HepG2 (cell line): Measurements from ENCODE around the gene MAPK10. TPM values are rescaled to one million over a fixed set of nuclear protein-coding genes. Genes with fewer than 3 reads are reported as not detected.

Experiments
- ATAC-seq: fragments of 200-7000 bp; cut with Tn5 transposase; 3 replicates; pipeline ENCODE4 v1.9.1; 2020; ENCODE audit warnings: mild to moderate bottlenecking, moderate library complexity
- BruUV-seq: library from RNA; stranded (reverse); fragments of 400-500 nt; replicated peaks from 2 replicates; lab custom pipeline; 2021; lab: Mats Ljungman, UMichigan
- CTCF ChIA-PET: fragments of 300-600 bp; formaldehyde crosslinking; extraction: SDS; loops from one replicate; lab custom pipeline; 2021; ENCODE audit warnings: low total read pairs, inconsistent platforms, low intra/inter-chr PET ratio; lab: Yijun Ruan, JAX
- POLR2A ChIA-PET: fragments of 350-600 bp; sonication (Branson Sonifier 250); formaldehyde crosslinking; loops from one replicate; lab custom pipeline; 2020; ENCODE audit warnings: antibody characterized with exemption, inconsistent platforms; lab: Yijun Ruan, JAX
- DNase-seq: peaks from one replicate; pipeline ENCODE4 v3.0.0-alpha.2; 2015; ENCODE audit warnings: low spot score
- FAIRE-seq: peaks from 3 replicates; lab custom pipeline; 2011; peaks lifted over from hg19 to GRCh38; lab: Jason Lieb, UNC
- H2AFZ ChIP-seq: one replicate; pipeline ENCODE4 v1.6.1; 2011; ENCODE audit warnings: low read length, inconsistent platforms
- H3K27ac ChIP-seq: fragments of 300-600 bp; 3 replicates; pipeline ENCODE4 v1.8.0; 2011; ENCODE audit warnings: mixed run types, mild to moderate bottlenecking, mixed read lengths, low read length, inconsistent platforms; ENCODE audit not compliant: insufficient read depth; ENCODE audit errors: extremely low read length
- H3K27me3 ChIP-seq, 2 experiments: fragments of 200-600 bp in 1 of 2; 2 replicates in 1 of 2; 3 replicates in 1 of 2; pipeline versions ENCODE4 v1.6.0 to v1.8.0; 2011; ENCODE audit warnings: low read length in 2 of 2, mild to moderate bottlenecking in 2 of 2, moderate library complexity in 2 of 2, inconsistent platforms in 1 of 2; ENCODE audit not compliant: insufficient read depth in 2 of 2, control insufficient read depth in 1 of 2
- H3K36me3 ChIP-seq, 2 experiments: fragments of 200-600 bp in 1 of 2; replicated peaks in 1 of 2; 2 replicates in 1 of 2; 3 replicates in 1 of 2; pipeline versions ENCODE4 v1.5.1 to v1.8.0; 2011; ENCODE audit warnings: low read length in 2 of 2, inconsistent platforms in 1 of 2; ENCODE audit not compliant: insufficient read depth in 2 of 2, control insufficient read depth in 1 of 2
- H3K4me1 ChIP-seq: 2 replicates; pipeline ENCODE4 v1.5.1; 2012; ENCODE audit warnings: low read length, inconsistent platforms; ENCODE audit not compliant: insufficient read depth
- H3K4me2 ChIP-seq: 2 replicates; pipeline ENCODE4 v1.6.0; 2011; ENCODE audit warnings: low read depth, low read length, inconsistent platforms
- H3K4me3 ChIP-seq, 3 experiments: fragments of 200-600 bp in 1 of 3; sonication (generic), shearing (Covaris generic) in 1 of 3; replicated peaks in 1 of 3; 2 replicates each; pipeline ENCODE4 v1.5.1; 2011 to 2016; ENCODE audit warnings: low read length in 3 of 3, inconsistent platforms in 2 of 3, low read depth in 2 of 3, mild to moderate bottlenecking in 2 of 3, control low read depth in 1 of 3, mixed read lengths in 1 of 3; ENCODE audit not compliant: insufficient read depth in 1 of 3
- H3K79me2 ChIP-seq: one replicate; pipeline ENCODE4 v1.6.1; 2011; ENCODE audit warnings: low read length, inconsistent platforms; ENCODE audit not compliant: insufficient read depth
- H3K9ac ChIP-seq: 2 replicates; pipeline ENCODE4 v1.6.0; 2011; ENCODE audit warnings: mild to moderate bottlenecking, low read depth, low read length, inconsistent platforms; ENCODE audit not compliant: insufficient read depth
- H3K9me3 ChIP-seq: 2 replicates; pipeline ENCODE4 v1.5.1; 2012; ENCODE audit warnings: mild to moderate bottlenecking, low read length
- H4K20me1 ChIP-seq: 2 replicates; pipeline ENCODE4 v1.6.0; 2011; ENCODE audit warnings: inconsistent platforms, mild to moderate bottlenecking, low read length, moderate library complexity; ENCODE audit not compliant: insufficient read depth
- DMAP1 ChIP-seq: IDR thresholded peaks from 2 replicates; pipeline ENCODE4 v1.6.1; 2016
- EZH2 ChIP-seq: conservative IDR thresholded peaks from 2 replicates; pipeline ENCODE4 v1.6.1; 2012; ENCODE audit warnings: mild to moderate bottlenecking, low read depth, low read length, moderate library complexity
- JUND ChIP-seq: sonication (generic); formaldehyde crosslinking; IDR thresholded peaks from 2 replicates; pipeline ENCODE4 v1.8.0; 2022; ENCODE audit warnings: mild to moderate bottlenecking, missing genetic modification reagents
- KAT2B ChIP-seq: fragments of 150-350 bp; IDR thresholded peaks from 2 replicates; pipeline ENCODE4 v1.6.1; 2014; ENCODE audit warnings: low read depth, low read length, borderline replicate concordance
- MAF1 ChIP-seq: sonication (generic); formaldehyde crosslinking; IDR thresholded peaks from 2 replicates; pipeline ENCODE4 v1.5.0; 2020; ENCODE audit warnings: missing genetic modification reagents, borderline replicate concordance
- ZFAT ChIP-seq: sonication (generic); formaldehyde crosslinking; conservative IDR thresholded peaks from 2 replicates; pipeline ENCODE4 v1.8.1; 2023; ENCODE audit warnings: missing genetic modification reagents, inconsistent platforms
- ZNF121 ChIP-seq: sonication (generic); formaldehyde crosslinking; IDR thresholded peaks from 2 replicates; pipeline ENCODE4 v1.5.0; 2020; ENCODE audit warnings: mild to moderate bottlenecking, missing genetic modification reagents
- ZNF17 ChIP-seq: sonication (generic); formaldehyde crosslinking; IDR thresholded peaks from 2 replicates; pipeline ENCODE4 v1.5.0; 2020; ENCODE audit warnings: mild to moderate bottlenecking, missing genetic modification reagents
- ZNF331 ChIP-seq: sonication (generic); formaldehyde crosslinking; IDR thresholded peaks from 2 replicates; pipeline ENCODE4 v1.4.0; 2020; ENCODE audit warnings: missing genetic modification reagents
- ZNF451 ChIP-seq: sonication (generic); formaldehyde crosslinking; IDR thresholded peaks from 2 replicates; pipeline ENCODE4 v1.5.0; 2020; ENCODE audit warnings: mild to moderate bottlenecking, missing genetic modification reagents
- WGBS: methylation state at CpG from one replicate; pipeline ENCODE4 v1.1.6; 2017; ENCODE audit warnings: low lambda C conversion rate; 5-methylcytosine and 5-hydroxymethylcytosine counted together
- in situ Hi-C: cut with HindIII; loops from 2 replicates; pipeline ENCODE4 v1.10.0; 2017; ENCODE audit warnings: low pct_unique_long_range_greater_than_20kb; ENCODE audit not compliant: extremely low pct_ligation_motif_present
- intact Hi-C: fragments of 100-400 bp; cut with micrococcal nuclease; formaldehyde crosslinking; loops from one replicate; pipeline ENCODE4 v1.10.0; 2022; ENCODE audit not compliant: unreplicated experiment
- polyA plus RNA-seq, 8 experiments: library from polyadenylated mRNA; depleted of rRNA in 3 of 8; stranded (reverse) in 7 of 8; unstranded in 1 of 8; fragments of >200 nt; fragmentation: Illumina TruSeq in 4 of 8; extraction: Trizol in 4 of 8; gene quantifications; 2 replicates each; pipeline versions ENCODE4 v1.2.1 to v1.2.3, GENCODE V29; 2011 to 2016; ENCODE audit warnings: low read depth in 4 of 8, missing spikeins in 1 of 8, mixed read lengths in 1 of 8; ENCODE audit not compliant: insufficient read depth in 1 of 8
- total RNA-seq, 5 experiments: library from RNA; depleted of rRNA; stranded (reverse); fragments of >200 nt; fragmentation: Illumina TruSeq; extraction: Trizol; gene quantifications; 2 replicates each; pipeline ENCODE4 v1.2.3, GENCODE V29; 2016; ENCODE audit warnings: low read depth in 1 of 5
- TF ChIP-seq, protein P1 (sequence below): sonication (generic); formaldehyde crosslinking; IDR thresholded peaks from 2 replicates; pipeline ENCODE4 v1.4.0; 2020; ENCODE audit warnings: mild to moderate bottlenecking, missing genetic modification reagents
- TF ChIP-seq, protein P2 (sequence below): sonication (generic); formaldehyde crosslinking; IDR thresholded peaks from 2 replicates; pipeline ENCODE4 v1.4.0; 2020; ENCODE audit warnings: missing genetic modification reagents, borderline replicate concordance
- TF ChIP-seq, protein P3 (sequence below): IDR thresholded peaks from 2 replicates; pipeline ENCODE4 v1.6.1; 2016; ENCODE audit warnings: mild to moderate bottlenecking, missing biosample characterization, missing genetic modification reagents

The MAPK10 gene
- total and polyA plus RNA-seq, 2 of the 13 experiments (the other 11 are each of a cell fraction or from before 2014, with no cell fraction given), result not detected

DNA sequence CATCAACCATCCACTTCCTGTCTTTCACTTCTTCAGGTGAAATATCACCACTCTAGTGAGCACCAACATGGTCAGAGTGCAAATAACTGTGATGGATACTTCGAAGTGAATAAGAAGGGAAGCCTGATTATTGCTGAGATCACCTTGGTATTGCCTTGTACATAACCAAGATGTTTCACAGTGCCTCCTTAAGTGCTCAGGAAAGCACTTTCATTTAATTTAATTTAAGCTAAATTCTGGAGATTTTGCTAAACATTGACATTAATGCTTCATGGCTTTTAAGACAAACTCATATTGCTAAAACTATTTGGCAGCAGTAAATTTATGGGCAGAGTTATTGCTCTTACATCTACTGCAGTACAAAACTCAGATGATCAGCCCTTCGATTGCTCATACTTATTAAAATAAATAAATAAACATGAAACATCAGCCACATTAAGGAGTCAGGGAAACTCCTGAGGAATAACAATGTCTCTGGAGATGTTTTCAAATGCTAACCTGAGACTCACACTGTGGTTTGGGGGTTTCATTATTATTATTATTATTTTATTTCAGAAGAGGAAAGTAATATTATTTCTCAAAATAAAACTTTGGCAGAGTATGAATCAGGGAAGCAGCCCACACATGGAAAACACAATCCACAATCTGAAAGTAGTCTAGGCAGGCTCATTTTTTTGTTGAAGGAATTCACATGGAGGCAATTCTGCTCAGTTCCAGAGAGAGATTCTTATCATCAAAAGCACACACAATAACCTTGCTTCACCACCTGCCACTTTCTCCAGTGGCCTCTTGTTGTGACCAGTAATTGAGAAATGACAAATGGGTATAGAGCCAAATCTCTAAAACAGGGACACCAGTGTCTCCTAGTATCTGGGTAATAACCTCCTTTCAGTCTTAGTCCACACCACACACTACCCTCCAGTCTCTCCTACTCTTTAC lies 344.2 kb downstream of the MAPK10 start:
- Histone ChIP-seq H3K4me2 (no peak overlapping the region), H3K9ac (no peak overlapping the region), H3K79me2 (no peaks in the 10 kb centered on the region), H3K27me3 (no peaks in the 10 kb centered on the region), H3K27ac (no peak overlapping the region), H3K4me1 (no peaks in the 10 kb centered on the region), H3K36me3 (no peaks in the 10 kb centered on the region), H3K9me3 (no peaks in the 10 kb centered on the region), H4K20me1 (no peaks in the 10 kb centered on the region), H3K4me3 (no peak overlapping the region), H2AFZ (no peak overlapping the region)
- ChIA-PET POLR2A (no interaction called here), CTCF (no interaction called here)
- BruUV-seq, result no TSS peak
- 0% methylated on average over 2 of the region's 2 CpGs for WGBS
- intact Hi-C loops, result no loop called here
- in situ Hi-C loops, result no loop called here
- no peak for ATAC-seq
- no peak for DNase-seq
- FAIRE-seq, result no peak
- no peak for TF ChIP-seq ZNF17 (CRISPR knock-in tag)
- TF ChIP-seq, protein P1, sequence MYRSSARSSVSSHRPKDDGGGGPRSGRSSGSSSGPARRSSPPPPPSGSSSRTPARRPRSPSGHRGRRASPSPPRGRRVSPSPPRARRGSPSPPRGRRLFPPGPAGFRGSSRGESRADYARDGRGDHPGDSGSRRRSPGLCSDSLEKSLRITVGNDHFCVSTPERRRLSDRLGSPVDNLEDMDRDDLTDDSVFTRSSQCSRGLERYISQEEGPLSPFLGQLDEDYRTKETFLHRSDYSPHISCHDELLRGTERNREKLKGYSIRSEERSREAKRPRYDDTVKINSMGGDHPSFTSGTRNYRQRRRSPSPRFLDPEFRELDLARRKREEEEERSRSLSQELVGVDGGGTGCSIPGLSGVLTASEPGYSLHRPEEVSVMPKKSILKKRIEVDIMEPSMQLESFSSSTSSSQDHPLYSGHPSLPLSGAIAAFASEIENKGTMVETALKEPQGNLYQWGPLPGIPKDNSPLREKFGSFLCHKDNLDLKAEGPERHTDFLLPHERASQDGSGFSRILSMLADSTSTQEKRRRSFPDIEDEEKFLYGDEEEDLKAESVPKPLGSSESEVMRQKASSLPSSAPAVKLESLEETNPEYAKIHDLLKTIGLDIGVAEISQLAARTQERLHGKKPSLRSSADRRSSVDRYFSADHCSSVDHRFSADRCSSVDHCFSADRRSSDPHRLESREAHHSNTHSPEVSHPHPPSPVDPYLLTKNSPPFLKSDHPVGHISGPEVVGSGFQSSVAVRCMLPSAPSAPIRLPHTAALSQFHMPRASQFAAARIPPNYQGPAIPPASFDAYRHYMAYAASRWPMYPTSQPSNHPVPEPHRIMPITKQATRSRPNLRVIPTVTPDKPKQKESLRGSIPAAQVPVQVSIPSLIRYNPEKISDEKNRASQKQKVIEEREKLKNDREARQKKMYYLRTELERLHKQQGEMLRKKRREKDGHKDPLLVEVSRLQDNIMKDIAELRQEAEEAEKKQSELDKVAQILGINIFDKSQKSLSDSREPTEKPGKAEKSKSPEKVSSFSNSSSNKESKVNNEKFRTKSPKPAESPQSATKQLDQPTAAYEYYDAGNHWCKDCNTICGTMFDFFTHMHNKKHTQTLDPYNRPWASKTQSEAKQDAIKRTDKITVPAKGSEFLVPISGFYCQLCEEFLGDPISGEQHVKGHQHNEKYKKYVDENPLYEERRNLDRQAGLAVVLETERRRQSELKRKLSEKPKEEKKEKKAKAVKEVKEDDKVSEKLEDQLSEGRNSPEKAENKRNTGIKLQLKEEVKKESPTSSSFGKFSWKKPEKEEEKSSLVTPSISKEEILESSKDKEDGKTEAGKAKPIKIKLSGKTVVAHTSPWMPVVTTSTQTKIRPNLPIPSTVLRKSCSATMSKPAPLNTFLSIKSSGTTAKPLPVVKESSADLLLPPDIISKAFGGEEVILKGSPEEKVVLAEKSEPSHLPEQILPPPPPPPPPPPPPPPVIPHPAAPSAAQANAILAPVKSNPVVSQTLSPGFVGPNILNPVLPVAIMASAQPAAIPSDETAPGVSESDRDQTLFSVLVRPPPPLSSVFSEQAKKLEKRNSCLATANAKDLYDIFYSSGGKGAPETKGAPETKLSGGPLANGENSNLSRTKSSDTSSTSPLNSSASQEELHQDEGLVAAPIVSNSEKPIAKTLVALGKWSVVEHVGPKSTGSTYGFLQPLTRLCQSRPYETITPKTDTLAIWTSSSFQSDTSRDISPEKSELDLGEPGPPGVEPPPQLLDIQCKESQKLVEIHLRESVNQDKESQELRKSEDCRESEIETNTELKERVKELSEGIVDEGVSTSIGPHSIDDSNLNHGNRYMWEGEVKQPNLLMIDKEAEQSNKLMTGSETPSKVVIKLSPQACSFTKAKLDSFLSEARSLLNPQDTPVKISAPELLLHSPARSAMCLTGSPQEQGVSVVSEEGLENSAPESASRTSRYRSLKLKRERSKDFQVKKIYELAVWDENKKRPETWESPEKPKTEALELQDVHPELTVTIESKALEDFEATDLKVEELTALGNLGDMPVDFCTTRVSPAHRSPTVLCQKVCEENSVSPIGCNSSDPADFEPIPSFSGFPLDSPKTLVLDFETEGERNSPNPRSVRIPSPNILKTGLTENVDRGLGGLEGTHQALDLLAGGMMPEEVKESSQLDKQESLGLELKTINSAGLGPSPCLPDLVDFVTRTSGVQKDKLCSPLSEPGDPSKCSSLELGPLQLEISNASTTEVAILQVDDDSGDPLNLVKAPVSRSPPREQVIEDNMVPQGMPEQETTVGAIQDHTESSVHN, result no peak
- TF ChIP-seq KAT2B, result no peak
- no peak for TF ChIP-seq MAF1 (CRISPR knock-in tag)
- TF ChIP-seq, protein P2, sequence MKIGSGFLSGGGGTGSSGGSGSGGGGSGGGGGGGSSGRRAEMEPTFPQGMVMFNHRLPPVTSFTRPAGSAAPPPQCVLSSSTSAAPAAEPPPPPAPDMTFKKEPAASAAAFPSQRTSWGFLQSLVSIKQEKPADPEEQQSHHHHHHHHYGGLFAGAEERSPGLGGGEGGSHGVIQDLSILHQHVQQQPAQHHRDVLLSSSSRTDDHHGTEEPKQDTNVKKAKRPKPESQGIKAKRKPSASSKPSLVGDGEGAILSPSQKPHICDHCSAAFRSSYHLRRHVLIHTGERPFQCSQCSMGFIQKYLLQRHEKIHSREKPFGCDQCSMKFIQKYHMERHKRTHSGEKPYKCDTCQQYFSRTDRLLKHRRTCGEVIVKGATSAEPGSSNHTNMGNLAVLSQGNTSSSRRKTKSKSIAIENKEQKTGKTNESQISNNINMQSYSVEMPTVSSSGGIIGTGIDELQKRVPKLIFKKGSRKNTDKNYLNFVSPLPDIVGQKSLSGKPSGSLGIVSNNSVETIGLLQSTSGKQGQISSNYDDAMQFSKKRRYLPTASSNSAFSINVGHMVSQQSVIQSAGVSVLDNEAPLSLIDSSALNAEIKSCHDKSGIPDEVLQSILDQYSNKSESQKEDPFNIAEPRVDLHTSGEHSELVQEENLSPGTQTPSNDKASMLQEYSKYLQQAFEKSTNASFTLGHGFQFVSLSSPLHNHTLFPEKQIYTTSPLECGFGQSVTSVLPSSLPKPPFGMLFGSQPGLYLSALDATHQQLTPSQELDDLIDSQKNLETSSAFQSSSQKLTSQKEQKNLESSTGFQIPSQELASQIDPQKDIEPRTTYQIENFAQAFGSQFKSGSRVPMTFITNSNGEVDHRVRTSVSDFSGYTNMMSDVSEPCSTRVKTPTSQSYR (CRISPR knock-in tag), result no peak
- no peak for TF ChIP-seq ZNF451
- TF ChIP-seq, protein P3, sequence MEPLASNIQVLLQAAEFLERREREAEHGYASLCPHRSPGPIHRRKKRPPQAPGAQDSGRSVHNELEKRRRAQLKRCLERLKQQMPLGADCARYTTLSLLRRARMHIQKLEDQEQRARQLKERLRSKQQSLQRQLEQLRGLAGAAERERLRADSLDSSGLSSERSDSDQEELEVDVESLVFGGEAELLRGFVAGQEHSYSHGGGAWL (CRISPR knock-in tag), result no peak
- TF ChIP-seq ZFAT, result no peak
- no peak for TF ChIP-seq DMAP1 (CRISPR knock-in tag)
- TF ChIP-seq EZH2, result no peak
- TF ChIP-seq ZNF331 (CRISPR knock-in tag), result no peak
- no peak for TF ChIP-seq JUND (CRISPR knock-in tag)
- TF ChIP-seq ZNF121 (CRISPR knock-in tag), result no peak
